ENCODE results near the gene C18orf63. TPM values are rescaled to one million over a fixed set of nuclear protein-coding genes. Genes with fewer than 3 reads are reported as not detected.

Gene C18orf63
- total RNA-seq, 1 experiment from 2014 or later = not detected

- Histone ChIP-seq H3K9me2 (ENCODE audit: insufficient read depth) (no peaks in the 10 kb centered on the region), H3K4me1 (ENCODE audit: control insufficient read depth in 1 of 2, insufficient read depth in 2 of 2, low read length in 2 of 2) (no peaks in the 10 kb centered on the region), H2AFZ (ENCODE audit: low read depth, low read length, poor library complexity, severe bottlenecking) (no peak overlapping the region), H4K20me1 (ENCODE audit: insufficient read depth) (no peaks in the 10 kb centered on the region), H3K4me3 (replicated peaks in 1 of 2; ENCODE audit: low read depth in 1 of 2, low read length in 2 of 2) (no peak overlapping the region), H3K79me2 (ENCODE audit: insufficient read depth, low read length) (no peaks in the 10 kb centered on the region), H3K4me2 (ENCODE audit: low read length) (no peak overlapping the region), H3K27ac (ENCODE audit: low read depth, low read length) (no peak overlapping the region), H3K9me3 (ENCODE audit: control insufficient read depth in 1 of 2, insufficient read depth in 1 of 2, low read depth in 1 of 2, low read length in 2 of 2) (no peaks in the 10 kb centered on the region), H3K27me3 (ENCODE audit: insufficient read depth, low read length) (peaks cover 15% of the 10 kb centered on the region; the same call in 1 of the 2 replicates), H3K9ac (ENCODE audit: low read length) (no peak overlapping the region), H3K36me3 (ENCODE audit: control insufficient read depth in 1 of 2, insufficient read depth in 2 of 2, low read length in 2 of 2) (no peaks in the 10 kb centered on the region)
- POLR2A ChIA-PET = no interaction called here
- CTCF ChIA-PET = no interaction called here
- intact Hi-C loops (cut with micrococcal nuclease) = no loop called here
- TF ChIP-seq ZFX (IDR thresholded peaks at IDR 0.05) (no peak), CEBPB (IDR thresholded peaks at IDR 0.05; ENCODE audit: low read depth) (no peak), TCF7L2 (IDR thresholded peaks at IDR 0.05; ENCODE audit: borderline replicate concordance, extremely low read depth, insufficient read depth, insufficient read length) (no peak), EZH2phosphoT487 (IDR thresholded peaks at IDR 0.05; ENCODE audit: borderline replicate concordance) (no peak), POLR2A (IDR thresholded peaks at IDR 0.05; ENCODE audit: borderline replicate concordance, extremely low read depth, insufficient read depth, insufficient read length) (no peak), CTCF (IDR thresholded peaks at IDR 0.05 in 2 of 3, conservative IDR thresholded peaks at IDR 0.05 in 1 of 3; ENCODE audit: borderline replicate concordance in 1 of 3, insufficient read depth in 1 of 3, low read depth in 2 of 3, low read length in 2 of 3) (no peak), CBX3 (IDR thresholded peaks at IDR 0.05; ENCODE audit: low read depth) (no peak), EZH2 (IDR thresholded peaks at IDR 0.05) (no peak), SP1 (IDR thresholded peaks at IDR 0.05; ENCODE audit: low read depth) (no peak), EGR1 (IDR thresholded peaks at IDR 0.05; ENCODE audit: low read depth) (no peak)
- ATAC-seq = no peak
- BruUV-seq (replicated peaks) = no TSS peak
- DNase-seq (ENCODE audit: low read depth, low spot score) = no peak
- RAD21 ChIA-PET (ENCODE audit: low non-redundant PET in 1 of 2, low total read pairs in 2 of 2, uncharacterized antibody in 2 of 2, unreplicated experiment in 2 of 2) = no interaction called here
These were observed 52.3 kb downstream of the C18orf63 start for GRCh38 chr18:74367905-74368304.

Data from HCT116 (cell line).